ENCODE data around the gene AUTS2.

AUTS2 gene

DNA sequence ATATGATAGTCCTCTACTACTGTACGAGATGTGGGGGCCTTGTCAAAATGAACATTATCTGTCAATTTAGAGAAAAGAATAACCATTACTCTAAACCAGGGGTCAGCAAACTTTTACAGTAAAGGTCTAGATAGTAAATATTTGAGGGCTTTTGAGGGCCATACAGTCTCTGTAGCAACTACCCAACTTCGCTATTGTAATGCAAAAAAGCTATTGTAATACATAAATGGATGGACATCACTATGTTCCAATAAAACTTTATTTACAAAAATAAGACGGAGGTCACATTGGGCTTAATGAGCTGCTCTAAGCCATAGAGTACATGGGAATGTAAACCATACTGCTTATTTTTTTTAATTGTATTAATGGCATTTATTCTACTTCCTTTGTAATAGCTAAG lies 1055.9 kb downstream of the AUTS2 start:
- DNase-seq (ENCODE audit: low read depth in 2 of 2), result no peak

DNA sequence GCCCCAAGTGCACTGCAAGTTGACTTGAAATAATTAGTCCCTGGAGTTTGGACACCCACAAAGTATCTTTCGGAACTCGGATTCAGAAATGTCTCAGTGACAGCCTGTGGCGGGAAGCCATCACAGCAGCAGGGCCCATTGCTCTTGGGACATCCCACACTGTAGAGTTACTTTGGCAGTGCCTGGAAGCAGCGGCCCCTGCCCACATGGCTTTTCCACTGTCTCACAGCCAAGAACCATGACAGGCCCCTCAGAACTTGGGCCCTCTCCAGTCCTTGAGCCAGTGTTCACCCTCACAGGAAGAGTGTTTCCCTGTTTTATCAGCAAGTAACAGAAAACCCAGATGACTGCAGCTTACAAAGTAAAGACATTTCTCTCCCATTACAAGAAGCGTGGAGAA lies 1056.7 kb downstream of the AUTS2 start:
- no peak for DNase-seq (ENCODE audit: low read depth in 2 of 2)

DNA sequence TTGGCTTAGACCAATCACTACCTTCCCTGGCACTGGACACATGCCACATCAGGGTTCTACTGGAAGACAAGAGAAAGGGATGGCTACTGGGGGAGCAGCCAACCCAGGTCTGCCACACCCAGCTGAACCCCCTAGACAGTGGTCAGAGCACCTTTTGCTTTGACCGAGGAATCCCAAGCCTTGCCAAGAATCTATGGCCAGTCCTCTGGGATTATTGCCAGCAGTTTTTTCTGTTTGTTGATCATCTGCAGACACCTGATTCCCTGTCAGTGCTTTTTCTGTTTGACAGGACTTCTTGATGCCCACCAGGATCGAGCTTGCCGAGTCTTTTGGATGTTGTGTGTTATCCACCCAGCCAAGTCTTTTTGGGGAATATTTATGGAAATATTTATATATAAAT lies 1057.4 kb downstream of the AUTS2 start:
- no peak for DNase-seq (ENCODE audit: low read depth in 2 of 2)

DNA sequence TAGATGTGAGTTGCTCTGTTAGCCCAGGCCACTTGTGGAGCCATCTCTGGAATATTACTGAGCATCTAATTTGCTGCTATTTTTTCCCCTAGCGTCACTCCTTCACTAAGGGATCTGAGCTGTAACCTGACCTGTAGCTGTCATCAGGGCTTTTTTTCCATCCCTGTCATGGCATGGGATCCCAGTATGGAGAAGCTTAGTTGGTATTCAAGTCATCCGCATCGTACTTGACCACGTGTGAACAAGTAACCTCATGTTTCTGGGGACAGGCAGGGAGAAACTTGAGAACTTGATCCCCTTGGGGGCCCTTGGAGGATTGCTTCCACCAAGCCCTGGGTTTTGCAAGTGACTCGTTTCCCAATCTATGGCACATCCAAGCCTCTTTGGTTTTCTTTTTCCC lies 1059.3 kb downstream of the AUTS2 start:
- no peak for DNase-seq (ENCODE audit: low read depth in 2 of 2)

DNA sequence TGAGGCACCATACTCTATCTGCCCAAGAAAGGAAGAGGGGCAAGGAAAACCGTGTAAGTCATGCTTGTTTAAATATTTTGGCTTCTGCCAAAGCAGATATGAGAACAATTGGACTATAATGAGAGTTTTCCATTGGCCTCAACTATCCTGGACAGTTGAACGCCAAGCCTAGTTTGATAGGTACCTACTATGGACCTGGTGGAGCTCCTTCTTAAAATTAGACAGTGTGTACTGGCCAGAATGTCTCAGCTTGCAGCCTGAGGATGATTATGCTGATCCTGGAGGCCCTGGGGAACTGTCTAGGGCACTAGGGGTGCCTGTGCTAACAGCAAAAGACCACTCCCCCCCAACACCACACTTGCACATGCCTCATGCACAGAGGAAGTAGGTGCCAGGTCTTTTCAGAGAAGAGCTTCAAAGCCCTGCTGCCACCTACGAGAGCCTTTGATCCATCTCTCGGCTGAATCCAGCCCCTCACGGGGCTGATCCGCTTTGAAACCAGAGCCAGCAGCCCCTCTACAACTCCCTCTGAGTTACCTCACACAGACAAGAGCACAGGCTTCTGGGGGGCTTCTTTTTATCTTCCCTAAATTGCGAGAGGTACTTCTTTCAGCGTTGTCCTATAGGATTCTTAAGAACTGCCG lies 1059.8 kb downstream of the AUTS2 start:
- no peak for DNase-seq (ENCODE audit: low read depth in 2 of 2)

DNA sequence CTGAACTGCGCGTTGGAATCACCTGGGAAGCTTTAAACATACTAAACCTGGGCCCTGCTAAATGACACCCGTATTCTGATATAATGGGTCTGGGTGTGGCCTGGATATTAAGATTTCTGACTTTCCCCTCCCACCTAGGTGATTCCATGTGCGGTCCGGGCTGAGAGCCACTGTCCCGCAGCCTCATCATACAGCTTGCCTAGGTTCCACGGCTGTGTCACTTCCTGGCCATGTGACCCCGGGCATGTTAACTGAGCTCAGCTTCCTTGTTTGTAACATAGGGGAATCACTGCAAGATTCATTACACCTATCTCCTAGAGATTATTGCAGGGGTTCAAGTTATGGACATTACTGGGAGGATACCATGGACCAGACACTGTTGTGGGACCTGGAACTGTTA lies 1061.0 kb downstream of the AUTS2 start:
- no peak for DNase-seq (ENCODE audit: low read depth in 2 of 2)

DNA sequence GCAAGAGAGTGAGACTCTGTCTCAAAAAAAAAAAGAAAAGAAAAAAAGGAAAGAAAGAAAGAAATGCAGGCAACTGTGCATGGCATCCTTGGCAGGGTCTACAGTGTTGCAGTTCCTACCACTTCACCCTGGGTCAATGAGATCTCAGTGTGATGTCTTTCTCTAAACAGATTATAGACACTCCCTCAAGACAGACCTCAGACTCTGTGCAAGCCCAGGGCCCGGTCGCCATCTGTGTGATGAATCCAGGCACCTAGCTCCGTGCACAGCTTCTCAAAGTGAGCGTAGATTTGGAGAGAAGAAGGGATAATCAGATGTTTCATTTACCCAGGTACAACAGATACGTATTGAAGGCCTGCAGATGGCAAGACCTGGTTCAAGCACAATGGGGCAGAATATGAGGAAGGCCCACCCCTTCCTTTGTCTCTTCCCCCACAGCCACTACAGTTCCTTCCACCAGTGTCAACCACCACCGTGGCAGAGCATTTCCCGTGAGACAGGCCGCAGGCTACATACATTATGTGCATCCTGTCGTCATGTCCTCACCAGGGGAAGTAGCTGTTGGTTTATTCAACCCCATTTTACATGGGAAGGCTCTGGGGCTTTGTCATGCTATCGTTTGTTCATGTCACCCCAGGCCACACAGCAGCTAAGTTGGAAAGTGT lies 1062.0 kb downstream of the AUTS2 start:
- DNase-seq (ENCODE audit: low read depth in 2 of 2), result peak in 1 of 2 donors; percentile 27

DNA sequence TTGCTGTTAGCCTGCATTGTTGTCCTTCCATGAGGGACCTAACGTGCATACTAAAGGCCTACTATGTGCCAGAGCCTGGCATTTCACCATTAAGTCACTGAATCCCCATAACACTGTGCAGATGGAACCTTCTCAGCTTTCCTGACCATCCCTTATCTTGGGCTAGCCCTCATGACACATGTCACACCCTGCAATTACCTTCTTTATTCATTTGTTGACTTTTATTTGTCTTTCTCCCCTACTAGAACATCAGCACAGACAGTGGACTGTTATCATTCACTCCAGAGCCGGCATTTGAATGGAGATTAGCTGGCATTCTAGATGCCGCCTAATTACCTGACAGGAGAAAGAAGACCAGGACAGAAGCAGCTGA lies 1062.5 kb downstream of the AUTS2 start:
- no peak for DNase-seq (ENCODE audit: low read depth in 2 of 2)

DNA sequence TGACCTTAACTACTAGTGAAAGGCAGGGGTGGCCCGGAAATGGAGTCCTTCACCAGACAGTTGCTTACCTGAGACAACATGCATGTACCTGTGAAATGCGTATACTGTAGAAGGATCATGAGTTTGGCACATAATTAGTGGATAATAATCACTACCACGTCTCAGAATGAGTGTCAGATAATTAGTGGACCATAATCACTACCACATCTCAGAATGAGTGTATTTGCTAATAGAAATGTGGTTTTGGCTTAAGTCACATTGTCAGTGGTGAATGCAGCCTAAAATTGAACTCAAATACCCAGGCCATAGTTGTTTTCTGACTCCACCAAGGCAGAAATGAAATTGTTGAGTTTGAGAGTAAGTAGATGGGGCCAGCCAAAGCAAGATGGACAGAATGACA lies 1065.4 kb downstream of the AUTS2 start:
- DNase-seq (ENCODE audit: low read depth in 2 of 2), result no peak

DNA sequence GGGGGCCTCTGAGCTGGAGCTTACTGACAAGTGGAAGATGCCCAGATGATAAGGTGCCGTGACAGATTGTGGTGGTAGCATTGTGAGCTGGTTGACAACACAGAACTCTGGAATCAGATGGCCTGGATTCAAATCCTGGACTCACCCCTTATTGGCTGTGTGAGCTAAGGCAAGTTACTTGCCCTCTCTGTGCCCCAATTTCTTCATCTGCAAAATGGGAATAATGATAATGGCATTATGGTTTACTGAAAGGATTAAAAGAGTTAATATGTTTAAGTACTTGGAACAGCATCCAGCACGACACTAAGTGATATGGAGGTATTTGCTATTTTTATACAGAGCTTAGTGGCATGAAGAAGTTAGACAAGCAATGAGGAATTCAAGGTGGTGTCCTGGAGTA lies 1067.7 kb downstream of the AUTS2 start:
- DNase-seq (ENCODE audit: low read depth in 2 of 2), result no peak

DNA sequence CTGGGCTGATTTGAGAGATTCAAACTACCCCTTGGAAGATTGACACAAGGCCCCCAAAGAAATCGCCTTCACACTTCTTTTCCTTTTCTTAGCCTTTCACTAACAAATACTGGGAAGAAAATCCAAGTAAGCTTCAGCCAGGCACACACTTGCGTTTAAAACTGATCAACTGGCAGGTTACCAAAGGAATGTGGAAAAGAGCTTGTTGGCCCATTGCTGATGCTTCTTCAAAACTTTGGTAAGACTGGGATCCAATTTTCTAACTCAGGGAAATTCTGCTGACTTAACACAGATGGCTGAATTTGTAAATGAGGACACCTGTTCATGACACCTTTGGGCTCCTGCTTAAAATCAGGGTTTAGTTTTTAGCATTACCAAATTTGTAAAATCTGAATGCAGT lies 1069.1 kb downstream of the AUTS2 start:
- no peak for DNase-seq (ENCODE audit: low read depth in 2 of 2)

DNA sequence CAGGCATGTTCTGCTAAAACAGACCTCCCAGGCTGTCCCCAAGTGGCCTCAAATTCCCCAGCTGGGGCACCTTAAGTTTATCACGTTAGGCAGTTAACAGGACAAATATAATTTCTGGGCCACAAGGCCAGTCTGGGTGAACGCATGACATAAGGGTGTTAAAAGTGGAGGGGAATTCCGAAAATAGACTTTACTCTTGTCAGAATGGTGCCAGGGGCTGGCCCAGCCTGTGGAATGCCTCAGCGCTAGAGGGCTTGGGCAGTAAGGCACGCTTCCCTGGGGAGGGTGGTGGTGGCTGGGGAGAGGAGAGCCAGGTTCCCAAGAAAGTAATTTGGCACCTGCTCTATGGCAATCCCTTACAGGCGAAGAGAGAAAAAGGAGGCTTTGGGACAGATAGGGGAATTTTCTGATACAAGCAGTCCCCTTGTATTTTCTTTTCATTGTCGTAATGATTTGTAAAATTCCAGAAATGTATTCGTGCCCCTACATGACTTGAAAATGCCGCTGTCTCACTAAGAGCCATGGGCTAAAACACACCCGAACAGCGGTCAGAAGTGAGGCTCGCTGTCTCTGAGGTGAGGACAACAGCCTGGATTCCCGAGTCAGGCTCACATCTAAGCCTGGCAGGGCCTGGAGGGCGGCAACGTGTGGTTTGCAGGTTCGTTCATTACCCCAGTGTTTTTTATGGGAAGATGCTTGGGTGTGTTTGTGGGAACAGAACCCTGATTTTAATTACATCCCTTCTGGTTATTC lies 1070.5 kb downstream of the AUTS2 start:
- DNase-seq (ENCODE audit: low read depth in 2 of 2), result no peak

DNA sequence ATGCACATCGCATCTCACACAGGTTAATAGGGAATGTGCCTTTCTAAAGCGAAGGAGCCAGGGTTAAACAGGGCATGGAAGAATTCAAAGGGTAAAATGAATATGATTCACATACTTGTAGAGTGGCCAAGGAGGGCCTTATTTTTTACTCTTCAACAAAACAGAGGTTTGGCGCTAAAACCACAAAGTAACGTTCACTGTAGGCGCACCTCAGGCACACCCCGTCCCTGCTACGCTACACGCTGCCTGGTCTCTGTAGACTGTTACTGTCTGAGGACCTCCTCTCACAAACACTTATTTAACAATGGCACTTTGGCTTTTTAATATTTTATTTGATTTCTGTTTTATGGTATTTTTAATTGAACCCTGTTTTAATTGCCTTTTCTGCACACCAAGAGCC lies 1071.6 kb downstream of the AUTS2 start:
- DNase-seq (ENCODE audit: low read depth in 2 of 2), result no peak

DNA sequence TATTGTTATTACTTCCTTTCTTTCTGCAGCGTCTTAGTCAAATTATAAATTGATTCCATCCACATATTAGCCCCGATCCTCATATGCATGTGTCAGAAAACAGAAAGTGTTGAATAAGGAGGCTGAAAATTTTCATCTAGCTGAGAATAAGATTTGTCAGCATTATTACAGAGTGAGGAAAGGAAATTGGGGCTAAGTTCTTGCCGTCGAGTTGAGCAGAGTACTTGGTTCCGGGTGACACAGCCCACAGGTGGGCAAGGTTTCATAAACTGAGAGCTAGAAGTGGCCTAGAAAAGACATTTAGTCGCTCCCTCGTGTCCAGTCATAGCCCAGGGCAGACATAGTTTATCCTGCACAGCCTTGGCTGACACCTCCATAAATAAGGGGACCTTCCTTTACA lies 1072.0 kb downstream of the AUTS2 start:
- DNase-seq (ENCODE audit: low read depth in 2 of 2), result no peak

DNA sequence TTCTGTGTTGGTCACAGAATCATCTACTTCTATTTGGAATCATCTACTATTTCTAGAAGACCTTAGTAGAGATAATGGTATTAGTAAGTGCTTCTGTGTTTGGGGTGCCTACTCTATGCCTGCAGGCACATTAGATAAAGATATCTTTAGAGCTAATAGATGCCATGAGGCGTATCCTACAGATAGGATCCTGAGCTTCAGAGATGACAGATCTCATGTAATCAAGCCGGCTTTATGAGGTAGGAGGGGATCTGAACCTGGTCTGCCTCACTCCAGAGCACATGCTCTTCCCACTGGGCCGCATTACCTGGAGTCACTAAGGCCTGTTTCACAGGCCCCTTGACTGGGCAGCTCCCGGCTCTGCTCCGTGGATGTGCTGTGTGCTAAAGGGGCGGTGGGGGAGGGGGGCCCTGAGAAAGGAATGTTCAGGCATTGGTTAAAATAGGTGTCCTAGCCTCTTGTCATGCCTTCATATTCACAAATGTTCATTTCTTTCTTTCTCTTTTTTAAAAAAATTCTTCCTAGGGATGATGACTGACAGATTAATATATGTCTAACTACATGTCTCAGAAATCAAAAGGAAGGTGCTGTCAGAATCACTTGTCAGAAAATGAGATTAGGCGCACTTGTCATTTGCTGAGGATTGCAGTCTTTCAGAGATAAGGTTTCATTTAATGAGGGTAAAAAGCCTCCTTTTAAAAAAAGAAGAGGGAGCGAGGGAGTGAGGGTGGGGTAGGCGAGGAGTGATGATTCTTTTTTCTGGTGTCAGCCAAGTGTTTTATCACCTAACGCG lies 1075.7 kb downstream of the AUTS2 start:
- DNase-seq (ENCODE audit: low read depth in 2 of 2), result no peak

DNA sequence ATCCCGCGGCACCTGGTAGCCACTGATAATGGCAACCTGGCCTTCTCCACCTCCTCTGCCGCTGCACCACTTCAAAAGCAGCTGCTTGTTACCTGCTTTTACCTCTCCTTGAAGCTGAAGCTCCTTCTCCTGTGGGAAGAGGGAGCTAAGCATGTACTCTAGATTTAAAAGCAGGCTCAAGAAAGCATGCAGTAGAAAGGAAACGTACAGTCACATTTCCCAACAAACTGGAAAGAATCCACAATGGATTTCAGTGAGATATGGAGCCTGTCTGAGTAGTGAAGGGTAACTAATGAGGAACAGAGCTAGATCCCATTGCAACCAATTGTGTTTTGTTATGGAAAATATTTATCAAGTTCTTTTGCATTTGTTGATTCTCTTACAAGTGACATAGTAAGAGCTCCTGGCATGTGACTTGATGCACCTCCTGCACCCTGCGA lies 1076.3 kb downstream of the AUTS2 start:
- DNase-seq (ENCODE audit: low read depth in 2 of 2), result no peak

DNA sequence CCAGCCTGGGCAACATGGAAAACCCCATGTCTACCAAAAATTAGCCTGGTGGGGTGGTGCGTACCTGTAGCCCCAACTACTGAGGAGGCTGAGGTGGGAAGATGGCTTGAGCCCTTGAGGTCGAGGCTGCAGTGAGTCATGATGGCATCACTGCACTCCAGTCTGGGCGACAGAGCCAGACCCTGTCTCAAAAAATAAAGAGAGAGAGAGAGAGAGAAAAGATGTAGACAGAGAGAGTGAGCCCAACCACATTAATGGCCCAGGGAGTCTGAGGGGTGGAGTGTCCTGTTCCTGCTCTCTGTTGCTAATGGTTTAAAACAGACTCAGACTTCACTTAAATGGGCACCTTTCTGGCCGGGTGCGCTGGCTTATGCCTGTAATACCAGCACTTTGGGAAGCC lies 1078.0 kb downstream of the AUTS2 start:
- no peak for DNase-seq (ENCODE audit: low read depth in 2 of 2)

DNA sequence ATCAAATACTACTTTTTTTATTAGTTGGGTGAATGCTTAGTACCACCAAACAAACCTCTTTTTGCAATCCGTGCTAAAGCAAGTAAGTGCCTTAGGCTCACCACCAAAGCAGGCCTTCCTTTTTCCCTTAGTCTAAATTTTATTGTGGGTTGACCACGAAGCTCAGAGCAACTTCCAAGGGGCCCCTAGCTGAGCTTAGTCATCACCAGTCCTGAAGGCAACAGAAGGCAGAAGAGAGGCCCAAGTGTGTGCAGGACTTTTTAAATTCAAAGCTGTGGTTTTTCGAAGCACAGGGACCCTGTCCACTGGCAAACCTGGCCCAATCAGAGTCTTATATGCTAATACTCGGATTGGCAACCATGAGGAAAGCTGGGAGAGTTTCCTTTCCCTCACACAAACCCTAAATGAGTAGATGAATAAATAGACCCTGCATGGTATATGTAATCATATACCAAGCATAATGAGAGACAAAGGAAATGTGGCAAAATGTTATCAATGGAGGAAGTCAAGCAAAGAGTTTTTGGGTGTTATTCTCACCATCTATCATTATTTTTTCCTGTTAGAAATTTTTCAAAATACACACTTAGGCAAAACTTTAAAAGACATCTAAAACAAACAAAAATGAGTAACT lies 1080.5 kb downstream of the AUTS2 start:
- no peak for DNase-seq (ENCODE audit: low read depth in 2 of 2)

DNA sequence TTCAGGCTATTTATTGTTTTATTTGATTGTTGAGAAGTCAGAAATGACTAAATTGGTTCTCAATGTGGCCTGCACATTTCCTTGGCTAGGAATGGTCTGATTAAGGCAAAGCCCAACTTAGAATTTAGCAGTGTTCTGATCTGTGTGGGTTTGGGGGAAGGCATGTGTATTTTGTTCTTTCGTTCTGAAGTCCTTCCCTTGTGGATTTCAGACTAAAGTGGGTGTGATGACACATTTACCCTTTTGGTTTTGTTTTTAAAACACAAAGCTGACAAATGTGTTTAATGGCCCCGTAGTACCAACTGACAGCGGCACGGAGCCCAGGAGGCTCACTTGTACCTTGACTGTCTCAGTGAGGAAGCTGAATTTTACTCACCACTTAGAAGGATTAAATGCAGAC lies 1081.4 kb downstream of the AUTS2 start:
- no peak for DNase-seq (ENCODE audit: low read depth in 2 of 2)

DNA sequence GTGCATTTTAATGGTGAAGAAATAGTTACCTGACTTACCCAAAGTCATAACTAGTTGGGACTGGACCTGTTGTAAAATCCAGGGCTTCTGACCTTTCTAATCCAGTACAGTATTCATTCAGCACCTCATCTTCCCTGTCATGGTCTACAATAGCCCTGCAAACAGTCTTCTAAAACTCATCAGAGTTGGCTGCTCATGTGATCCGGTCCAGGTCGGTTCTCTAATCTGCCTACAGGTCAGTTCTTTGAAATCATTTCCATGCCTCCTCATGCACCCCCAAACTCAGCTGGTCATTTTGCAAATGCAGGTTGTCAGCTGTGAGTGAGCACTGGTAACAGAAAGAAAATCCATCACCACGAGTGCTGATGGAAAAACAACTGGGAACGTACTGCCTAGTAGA lies 1082.0 kb downstream of the AUTS2 start:
- DNase-seq (ENCODE audit: low read depth in 2 of 2), result no peak

DNA sequence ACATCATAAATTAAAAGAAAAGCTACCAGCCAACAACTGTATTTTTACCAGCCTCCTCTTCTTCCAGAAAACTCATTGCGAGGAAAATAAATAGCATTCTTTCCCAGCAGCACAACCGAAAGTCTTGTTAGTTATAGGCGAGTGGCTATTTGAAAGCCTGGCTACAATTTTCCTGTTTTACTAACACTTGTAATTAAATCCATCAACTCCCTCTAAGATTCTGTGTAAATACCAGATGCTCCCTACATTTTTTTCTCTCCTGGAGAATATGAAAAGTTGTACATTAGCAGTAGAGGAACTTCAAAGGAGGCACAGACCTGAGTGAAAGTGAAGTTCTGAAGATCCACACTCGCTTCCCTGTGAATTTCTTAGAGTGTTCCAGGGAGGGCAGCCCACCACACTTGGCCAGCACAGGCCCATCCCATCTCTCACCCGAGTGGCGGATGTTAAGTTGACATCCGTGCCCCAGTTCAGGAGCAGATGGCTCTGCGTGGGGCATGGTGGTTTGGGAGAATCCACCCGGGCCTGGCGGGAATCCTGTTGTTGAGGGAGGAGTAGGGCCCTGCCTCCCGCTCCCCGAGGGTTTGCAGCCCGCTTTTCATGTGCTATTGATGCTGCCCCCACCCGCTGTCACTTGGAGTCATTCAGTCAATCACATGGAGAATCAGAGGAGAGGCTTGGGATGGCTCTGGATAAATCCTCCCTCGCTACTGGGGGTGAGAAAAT lies 1082.6 kb downstream of the AUTS2 start:
- DNase-seq (ENCODE audit: low read depth in 2 of 2), result no peak

Data from stimulated activated CD8-positive, alpha-beta memory T cell treated with anti-CD3 and anti-CD28 coated beads, Interleukin-15, amount 100 ng/mL, for 4 hours (primary cell).